ENCODE results near the gene INTS3.

INTS3 gene

GRCh38 chr1:153728305-153729066 is 636 bp downstream of the INTS3 start:
- H3K36me3 Mint-ChIP-seq (ENCODE audit: insufficient read depth): peaks cover 13% of the 10 kb centered on the region
- H3K4me1 Mint-ChIP-seq: peaks cover 31% of the 10 kb centered on the region
- H3K9me3 Mint-ChIP-seq: no peaks in the 10 kb centered on the region
- ATAC-seq (replicated peaks; ENCODE audit: extremely low read depth, poor library complexity, severe bottlenecking): no peak
- H3K27ac Mint-ChIP-seq (ENCODE audit: low read depth): peak overlapping the region; percentile 98
- H3K27me3 Mint-ChIP-seq: no peaks in the 10 kb centered on the region
- no peak for DNase-seq (ENCODE audit: low spot score in 2 of 2)
- peak overlapping the region; percentile 92 for H3K4me3 Mint-ChIP-seq

- Mint-ChIP-seq H3K4me3 (no peak overlapping the region), H3K27ac (ENCODE audit: low read depth) (no peak overlapping the region), H3K27me3 (no peaks in the 10 kb centered on the region), H3K4me1 (peaks cover 44% of the 10 kb centered on the region), H3K9me3 (no peaks in the 10 kb centered on the region), H3K36me3 (ENCODE audit: insufficient read depth) (peaks cover 20% of the 10 kb centered on the region)
- no peak for DNase-seq (ENCODE audit: low spot score in 2 of 2)
- no peak for ATAC-seq (replicated peaks; ENCODE audit: extremely low read depth, poor library complexity, severe bottlenecking)
These were observed 2.7 kb downstream of the INTS3 start for GRCh38 chr1:153730468-153730988.

DNA sequence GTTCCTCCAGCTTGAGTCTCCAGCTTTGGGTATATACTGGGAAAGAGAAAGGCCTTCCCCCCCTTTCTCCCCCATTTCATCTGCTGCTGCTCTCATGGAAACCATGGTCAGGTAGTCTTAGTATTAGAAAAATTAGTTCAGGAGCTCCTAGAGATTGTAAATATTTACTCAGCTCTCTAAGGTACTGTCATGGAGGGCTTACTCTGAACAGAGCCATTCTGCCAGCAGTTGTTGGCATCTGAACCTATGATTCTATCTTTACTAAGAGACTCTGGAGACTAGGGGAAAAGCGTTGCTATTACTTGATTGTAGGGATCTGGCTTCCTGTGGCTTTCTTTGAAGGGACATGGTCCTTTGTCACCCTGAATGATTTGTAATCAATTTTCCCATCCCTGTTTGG is 6.1 kb downstream of the INTS3 start:
- H3K36me3 Mint-ChIP-seq (ENCODE audit: insufficient read depth): peaks cover 13% of the 10 kb centered on the region
- no peaks in the 10 kb centered on the region for H3K9me3 Mint-ChIP-seq
- no peak overlapping the region for H3K4me3 Mint-ChIP-seq
- no peaks in the 10 kb centered on the region for H3K27me3 Mint-ChIP-seq
- peaks cover 29% of the 10 kb centered on the region for H3K4me1 Mint-ChIP-seq
- ATAC-seq (replicated peaks; ENCODE audit: extremely low read depth, poor library complexity, severe bottlenecking) (no peak), DNase-seq (ENCODE audit: low spot score in 2 of 2) (no peak)
- H3K27ac Mint-ChIP-seq (ENCODE audit: low read depth): no peak overlapping the region

- ATAC-seq (replicated peaks; ENCODE audit: extremely low read depth, poor library complexity, severe bottlenecking) (no peak), DNase-seq (ENCODE audit: low spot score in 2 of 2) (no peak)
- Mint-ChIP-seq H3K27ac (ENCODE audit: low read depth) (no peak overlapping the region), H3K4me3 (no peak overlapping the region), H3K27me3 (no peaks in the 10 kb centered on the region), H3K36me3 (ENCODE audit: insufficient read depth) (peaks cover 13% of the 10 kb centered on the region), H3K9me3 (no peaks in the 10 kb centered on the region), H3K4me1 (peaks cover 24% of the 10 kb centered on the region)
These were observed 6.7 kb downstream of the INTS3 start for GRCh38 chr1:153734396-153735089.

DNA sequence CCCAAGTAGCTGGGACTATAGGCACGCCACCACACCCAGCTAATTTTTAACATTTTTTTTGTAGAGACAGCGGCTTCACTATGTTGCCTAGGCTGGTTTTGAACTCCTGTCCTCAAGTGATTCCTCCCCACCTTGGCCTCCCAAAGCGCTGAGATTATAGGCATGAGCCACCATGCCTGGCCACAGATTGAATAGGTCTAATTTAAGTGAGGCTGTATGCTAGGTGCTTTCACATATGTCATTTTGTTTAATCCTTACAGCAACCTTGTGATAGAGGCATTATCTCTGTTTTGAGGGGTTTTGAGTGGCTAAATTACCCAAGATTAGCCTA is 7.2 kb downstream of the INTS3 start:
- peaks cover 14% of the 10 kb centered on the region for H3K36me3 Mint-ChIP-seq (ENCODE audit: insufficient read depth)
- H3K9me3 Mint-ChIP-seq: no peaks in the 10 kb centered on the region
- H3K4me1 Mint-ChIP-seq: peaks cover 24% of the 10 kb centered on the region
- no peak for DNase-seq (ENCODE audit: low spot score in 2 of 2)
- no peak overlapping the region for H3K27ac Mint-ChIP-seq (ENCODE audit: low read depth)
- H3K27me3 Mint-ChIP-seq: no peaks in the 10 kb centered on the region
- H3K4me3 Mint-ChIP-seq: no peak overlapping the region
- ATAC-seq (replicated peaks; ENCODE audit: extremely low read depth, poor library complexity, severe bottlenecking): no peak

DNA sequence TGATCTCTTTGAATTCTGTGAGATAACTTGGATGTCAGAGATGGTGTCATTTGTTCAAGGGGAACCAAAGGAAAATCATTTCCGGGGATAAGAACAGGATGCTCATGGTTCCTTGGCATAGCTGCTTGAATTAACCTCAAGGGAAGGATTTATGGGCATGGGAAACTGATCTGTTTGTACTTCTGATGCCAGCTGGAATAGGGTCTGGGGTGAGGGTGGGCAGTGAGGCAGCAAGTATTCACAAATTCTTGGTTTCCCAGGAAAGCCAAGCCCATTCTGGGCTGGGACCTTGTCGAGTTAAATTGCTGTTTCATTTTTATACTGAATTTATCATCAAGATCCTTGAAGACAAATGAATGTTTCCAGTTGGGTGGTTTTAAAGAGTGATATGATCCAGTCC is 14.1 kb downstream of the INTS3 start:
- Mint-ChIP-seq H3K27me3 (no peaks in the 10 kb centered on the region), H3K27ac (ENCODE audit: low read depth) (peak overlapping the region; percentile 4), H3K4me3 (no peak overlapping the region), H3K4me1 (peaks cover 25% of the 10 kb centered on the region), H3K9me3 (no peaks in the 10 kb centered on the region), H3K36me3 (ENCODE audit: insufficient read depth) (peaks cover 23% of the 10 kb centered on the region)
- DNase-seq (ENCODE audit: low spot score in 2 of 2): no peak
- ATAC-seq (replicated peaks; ENCODE audit: extremely low read depth, poor library complexity, severe bottlenecking): no peak

GRCh38 chr1:153742411-153743142 is 14.7 kb downstream of the INTS3 start:
- peaks cover 26% of the 10 kb centered on the region for H3K36me3 Mint-ChIP-seq (ENCODE audit: insufficient read depth)
- peak overlapping the region; percentile 4 for H3K27ac Mint-ChIP-seq (ENCODE audit: low read depth)
- DNase-seq (ENCODE audit: low spot score in 2 of 2) (no peak), ATAC-seq (replicated peaks; ENCODE audit: extremely low read depth, poor library complexity, severe bottlenecking) (no peak)
- peaks cover 25% of the 10 kb centered on the region for H3K4me1 Mint-ChIP-seq
- H3K27me3 Mint-ChIP-seq: no peaks in the 10 kb centered on the region
- H3K9me3 Mint-ChIP-seq: no peaks in the 10 kb centered on the region
- no peak overlapping the region for H3K4me3 Mint-ChIP-seq

DNA sequence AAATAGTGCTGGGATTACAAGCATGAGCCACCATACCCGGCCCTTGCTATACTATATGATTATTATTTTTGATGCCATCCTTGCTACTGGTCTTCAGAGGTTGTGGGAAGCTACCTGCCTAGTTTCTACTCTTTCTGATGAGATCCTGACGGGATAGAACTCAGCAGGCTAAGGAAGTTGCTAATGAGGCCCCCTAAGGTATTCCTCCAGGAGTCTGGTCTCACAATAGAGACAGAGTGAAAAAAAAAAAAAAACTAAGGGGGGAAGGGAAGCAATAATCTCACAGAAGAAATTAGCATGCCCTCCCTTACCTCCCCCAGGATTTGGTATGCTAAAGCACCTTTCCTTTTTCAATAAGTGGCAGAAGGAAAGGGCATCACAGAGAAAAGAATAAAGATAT is 17.6 kb downstream of the INTS3 start:
- H3K27me3 Mint-ChIP-seq: no peaks in the 10 kb centered on the region
- peaks cover 30% of the 10 kb centered on the region for H3K4me1 Mint-ChIP-seq
- no peak overlapping the region for H3K4me3 Mint-ChIP-seq
- H3K9me3 Mint-ChIP-seq: no peaks in the 10 kb centered on the region
- ATAC-seq (replicated peaks; ENCODE audit: extremely low read depth, poor library complexity, severe bottlenecking) (no peak), DNase-seq (ENCODE audit: low spot score in 2 of 2) (no peak)
- H3K27ac Mint-ChIP-seq (ENCODE audit: low read depth): no peak overlapping the region
- H3K36me3 Mint-ChIP-seq (ENCODE audit: insufficient read depth): peaks cover 29% of the 10 kb centered on the region

- ATAC-seq (replicated peaks; ENCODE audit: extremely low read depth, poor library complexity, severe bottlenecking): no peak
- peaks cover 34% of the 10 kb centered on the region for H3K36me3 Mint-ChIP-seq (ENCODE audit: insufficient read depth)
- H3K4me1 Mint-ChIP-seq: peaks cover 30% of the 10 kb centered on the region
- H3K27me3 Mint-ChIP-seq: no peaks in the 10 kb centered on the region
- no peak overlapping the region for H3K4me3 Mint-ChIP-seq
- no peak for DNase-seq (ENCODE audit: low spot score in 2 of 2)
- H3K27ac Mint-ChIP-seq (ENCODE audit: low read depth): no peak overlapping the region
- no peaks in the 10 kb centered on the region for H3K9me3 Mint-ChIP-seq
These were observed 18.3 kb downstream of the INTS3 start for GRCh38 chr1:153746174-153746573.

GRCh38 chr1:153748903-153749302 is 21.1 kb downstream of the INTS3 start:
- Mint-ChIP-seq H3K4me3 (no peak overlapping the region), H3K27ac (ENCODE audit: low read depth) (no peak overlapping the region), H3K27me3 (no peaks in the 10 kb centered on the region), H3K9me3 (no peaks in the 10 kb centered on the region), H3K4me1 (peaks cover 12% of the 10 kb centered on the region), H3K36me3 (ENCODE audit: insufficient read depth) (peaks cover 40% of the 10 kb centered on the region)
- ATAC-seq (replicated peaks; ENCODE audit: extremely low read depth, poor library complexity, severe bottlenecking): no peak
- no peak for DNase-seq (ENCODE audit: low spot score in 2 of 2)

DNA sequence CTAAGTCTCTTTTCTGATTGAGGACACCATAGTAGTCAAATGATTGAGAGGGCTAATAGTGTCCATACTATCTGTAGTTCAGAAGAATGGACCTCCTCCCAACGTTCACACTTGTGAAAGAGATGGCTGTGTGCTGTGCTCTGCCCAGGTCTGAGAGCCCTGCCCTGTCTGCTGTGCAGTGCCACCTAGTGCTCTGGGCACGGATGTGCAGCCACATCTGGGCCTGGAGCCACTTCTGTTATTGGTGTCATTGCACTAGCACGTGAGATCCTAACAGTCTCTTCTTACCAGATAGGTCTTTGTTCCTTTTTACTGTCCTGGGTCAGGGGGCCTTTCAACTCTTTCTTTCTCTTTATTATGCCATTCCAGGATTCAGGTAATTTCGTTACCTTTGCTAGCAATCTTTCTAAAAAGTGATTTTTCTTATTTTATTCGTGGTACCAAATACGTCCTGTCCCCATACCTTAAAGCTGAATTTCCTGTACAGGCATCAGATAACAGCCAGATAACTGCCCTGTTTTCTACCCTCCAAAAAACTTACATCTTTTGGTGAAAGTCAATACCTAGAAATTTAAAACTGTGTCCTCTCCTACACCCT is 21.7 kb downstream of the INTS3 start:
- H3K4me1 Mint-ChIP-seq: peaks cover 7% of the 10 kb centered on the region
- no peak overlapping the region for H3K4me3 Mint-ChIP-seq
- DNase-seq (ENCODE audit: low spot score in 2 of 2): peak; percentile 67 to 68
- peaks cover 44% of the 10 kb centered on the region for H3K36me3 Mint-ChIP-seq (ENCODE audit: insufficient read depth)
- H3K9me3 Mint-ChIP-seq: no peaks in the 10 kb centered on the region
- no peak overlapping the region for H3K27ac Mint-ChIP-seq (ENCODE audit: low read depth)
- ATAC-seq (replicated peaks; ENCODE audit: extremely low read depth, poor library complexity, severe bottlenecking): peak; percentile 99
- no peaks in the 10 kb centered on the region for H3K27me3 Mint-ChIP-seq
